ENCODE measurements around the gene ANKRD2. TPM values are rescaled to one million over a fixed set of nuclear protein-coding genes. Genes with fewer than 3 reads are reported as not detected.

The ANKRD2 gene
- total and polyA plus RNA-seq, 8 donors, result 0.25 to 9.9 (median 0.68) TPM; not detected in 5

DNA sequence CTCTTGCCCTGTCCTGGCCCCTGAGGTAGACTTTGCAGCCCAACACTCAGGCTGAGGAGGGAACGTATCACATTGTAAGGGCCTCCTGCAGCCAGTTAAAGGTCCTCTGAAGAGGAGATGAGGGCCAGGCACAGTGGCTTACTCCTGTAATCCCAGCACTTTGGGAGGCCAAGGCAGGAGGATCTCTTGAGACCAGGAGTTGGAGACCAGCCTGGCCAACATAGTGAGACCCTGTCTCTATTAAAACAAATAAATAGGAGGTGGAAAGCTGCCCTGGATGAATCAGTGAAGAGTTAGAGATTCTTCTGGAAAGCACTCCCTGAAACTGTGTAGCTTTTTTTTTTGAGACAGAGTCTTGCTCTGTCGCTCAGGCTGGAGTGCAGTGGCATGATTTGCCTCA lies 14.6 kb downstream of the ANKRD2 start:
- WGBS, 5 donors, result 85 to 98% (median 89%) methylated on average over 1 to 2 of the region's 2 CpGs
- intact Hi-C loops (cut with DNase I; ENCODE audit: low total_unique reads), result no loop called here
- DNase-seq, result no peak
- no peak for TF ChIP-seq POLR2A (IDR thresholded peaks at IDR 0.05)
- no peak for TF ChIP-seq POLR2AphosphoS5 (IDR thresholded peaks at IDR 0.05)
- no peak for TF ChIP-seq EP300 (IDR thresholded peaks at IDR 0.05)
- TF ChIP-seq, protein P1, sequence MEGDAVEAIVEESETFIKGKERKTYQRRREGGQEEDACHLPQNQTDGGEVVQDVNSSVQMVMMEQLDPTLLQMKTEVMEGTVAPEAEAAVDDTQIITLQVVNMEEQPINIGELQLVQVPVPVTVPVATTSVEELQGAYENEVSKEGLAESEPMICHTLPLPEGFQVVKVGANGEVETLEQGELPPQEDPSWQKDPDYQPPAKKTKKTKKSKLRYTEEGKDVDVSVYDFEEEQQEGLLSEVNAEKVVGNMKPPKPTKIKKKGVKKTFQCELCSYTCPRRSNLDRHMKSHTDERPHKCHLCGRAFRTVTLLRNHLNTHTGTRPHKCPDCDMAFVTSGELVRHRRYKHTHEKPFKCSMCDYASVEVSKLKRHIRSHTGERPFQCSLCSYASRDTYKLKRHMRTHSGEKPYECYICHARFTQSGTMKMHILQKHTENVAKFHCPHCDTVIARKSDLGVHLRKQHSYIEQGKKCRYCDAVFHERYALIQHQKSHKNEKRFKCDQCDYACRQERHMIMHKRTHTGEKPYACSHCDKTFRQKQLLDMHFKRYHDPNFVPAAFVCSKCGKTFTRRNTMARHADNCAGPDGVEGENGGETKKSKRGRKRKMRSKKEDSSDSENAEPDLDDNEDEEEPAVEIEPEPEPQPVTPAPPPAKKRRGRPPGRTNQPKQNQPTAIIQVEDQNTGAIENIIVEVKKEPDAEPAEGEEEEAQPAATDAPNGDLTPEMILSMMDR (IDR thresholded peaks at IDR 0.05), result no peak
- Histone ChIP-seq H3K36me3 (no peaks in the 10 kb centered on the region), H3K27ac (no peak overlapping the region), H3K4me3 (no peak overlapping the region), H3K4me1 (no peaks in the 10 kb centered on the region), H3K27me3 (no peaks in the 10 kb centered on the region), H3K9me3 (no peaks in the 10 kb centered on the region)

GRCh38 chr10:97589479-97589878 lies 16.9 kb downstream of the ANKRD2 start, which contains the start of gene C10orf62:
Gene C10orf62 (plus strand): TSS chr10:97589721. CDS start chr10:97589898, 177 bp downstream.
- no peak for DNase-seq
- intact Hi-C loops (cut with DNase I; ENCODE audit: low total_unique reads), result no loop called here
- peaks cover 0 to 4% (median 0%) of the 10 kb centered on the region in 4 donors for H3K4me1 ChIP-seq
- no peak within 1 kb of the TSS for H3K27ac ChIP-seq
- no peaks in the 10 kb centered on the region for H3K9me3 ChIP-seq
- H3K27me3 ChIP-seq, result no peaks in the 10 kb centered on the region
- no peak within 1 kb of the TSS for H3K4me3 ChIP-seq
- TF ChIP-seq POLR2AphosphoS5 (IDR thresholded peaks at IDR 0.05) (no peak), EP300 (IDR thresholded peaks at IDR 0.05) (no peak), POLR2A (IDR thresholded peaks at IDR 0.05) (no peak)
- TF ChIP-seq, protein P1 (IDR thresholded peaks at IDR 0.05), result no peak
- WGBS, 5 donors, result 53 to 84% (median 80%) methylated on average over 1 to 3 of the region's 3 CpGs
- no peaks in the 10 kb centered on the region for H3K36me3 ChIP-seq

DNA sequence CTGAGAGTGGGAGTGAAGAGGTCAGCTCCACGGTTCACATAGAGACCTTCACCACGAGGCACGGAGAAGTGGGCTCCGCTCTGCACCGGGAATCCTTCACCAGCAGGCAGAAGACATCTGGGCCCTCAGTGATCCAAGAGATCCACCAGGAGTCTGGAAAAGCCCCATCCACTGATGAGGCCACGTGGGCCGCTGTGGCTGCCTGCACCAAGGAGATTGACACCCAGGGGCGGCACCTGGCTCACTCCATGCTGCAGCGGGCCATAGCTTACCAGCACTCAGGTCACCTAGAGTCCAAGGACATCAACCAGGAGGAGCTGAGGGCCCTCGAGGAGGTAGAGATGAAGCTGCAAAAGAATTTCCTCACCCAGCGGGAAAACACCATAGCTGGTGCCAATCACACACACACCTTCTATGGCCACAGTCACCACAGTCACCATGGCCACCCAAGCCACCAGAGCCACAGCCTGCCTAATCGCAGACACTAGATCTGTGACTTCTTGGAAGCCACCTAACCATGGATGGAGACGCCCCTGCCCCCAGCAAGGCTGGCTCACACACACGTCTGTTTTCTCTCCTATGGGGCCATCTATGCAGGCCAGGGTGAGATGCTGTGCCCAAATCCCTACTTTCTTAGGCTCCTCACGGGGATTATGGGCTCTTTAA lies 17.6 kb downstream of the ANKRD2 start:
- Histone ChIP-seq H3K27ac (no peak overlapping the region), H3K27me3 (no peaks in the 10 kb centered on the region), H3K4me1 (peaks cover 0 to 4% (median 0%) of the 10 kb centered on the region in 4 donors), H3K4me3 (no peak overlapping the region), H3K9me3 (no peaks in the 10 kb centered on the region), H3K36me3 (no peaks in the 10 kb centered on the region)
- intact Hi-C loops (cut with DNase I; ENCODE audit: low total_unique reads), result no loop called here
- no peak for DNase-seq
- WGBS, 5 donors, result 85 to 91% (median 89%) methylated on average over 15 of the region's 15 CpGs
- no peak for TF ChIP-seq POLR2AphosphoS5 (IDR thresholded peaks at IDR 0.05)
- TF ChIP-seq POLR2A (IDR thresholded peaks at IDR 0.05), result no peak
- TF ChIP-seq, protein P1 (IDR thresholded peaks at IDR 0.05), result no peak

- H3K27me3 ChIP-seq, result no peaks in the 10 kb centered on the region
- no peaks in the 10 kb centered on the region for H3K9me3 ChIP-seq
- no peak for DNase-seq
- intact Hi-C loops (cut with DNase I; ENCODE audit: low total_unique reads), result no loop called here
- peaks cover 0 to 8% (median 2%) of the 10 kb centered on the region in 4 donors for H3K4me1 ChIP-seq
- no peak overlapping the region for H3K4me3 ChIP-seq
- no peak overlapping the region for H3K27ac ChIP-seq
- no peaks in the 10 kb centered on the region for H3K36me3 ChIP-seq
- 63 to 72% (median 66%) methylated on average over 4 to 5 of the region's 5 CpGs for WGBS, 5 donors
- no peak for TF ChIP-seq EP300 (IDR thresholded peaks at IDR 0.05)
- TF ChIP-seq, protein P1 (IDR thresholded peaks at IDR 0.05), result no peak
- TF ChIP-seq POLR2AphosphoS5 (IDR thresholded peaks at IDR 0.05), result no peak
- TF ChIP-seq POLR2A (IDR thresholded peaks at IDR 0.05), result no peak
These were observed 18.3 kb downstream of the ANKRD2 start for GRCh38 chr10:97590748-97591495.
